ENCODE data around the gene ASTN1. TPM values are rescaled to one million over a fixed set of nuclear protein-coding genes. Genes with fewer than 3 reads are reported as not detected.

ASTN1 gene
- 1.4 TPM for polyA plus RNA-seq (2013, experiment 1 of 2)
- polyA plus RNA-seq (2013, experiment 2 of 2): 0.91 TPM

GRCh38 chr1:177164380-177165068 is at the start of gene ASTN1:
Gene ASTN1 (minus strand): TSS chr1:177164712. CDS start chr1:177164676, 36 bp downstream.
- no peak within 1 kb of the TSS for H3K27ac ChIP-seq (ENCODE audit: low read depth, low read length, severe bottlenecking)
- H3K36me3 ChIP-seq (ENCODE audit: control insufficient read depth, insufficient read depth, low read length): no peaks in the 10 kb centered on the region
- H3K4me3 ChIP-seq (ENCODE audit: extremely low read depth, insufficient read depth, low read length, poor library complexity, severe bottlenecking): peak within 1 kb of the TSS; percentile 31
- WGBS, 2 experiments (ENCODE audit: insufficient coverage in 2 of 2): 0% methylated on average over 25 to 39 of the region's 49 CpGs
- no peaks in the 10 kb centered on the region for H3K4me1 ChIP-seq (ENCODE audit: control insufficient read depth, insufficient read depth, low read length, poor library complexity, severe bottlenecking)
- H3K9me3 ChIP-seq (ENCODE audit: control insufficient read depth, low read length): no peaks in the 10 kb centered on the region

DNA sequence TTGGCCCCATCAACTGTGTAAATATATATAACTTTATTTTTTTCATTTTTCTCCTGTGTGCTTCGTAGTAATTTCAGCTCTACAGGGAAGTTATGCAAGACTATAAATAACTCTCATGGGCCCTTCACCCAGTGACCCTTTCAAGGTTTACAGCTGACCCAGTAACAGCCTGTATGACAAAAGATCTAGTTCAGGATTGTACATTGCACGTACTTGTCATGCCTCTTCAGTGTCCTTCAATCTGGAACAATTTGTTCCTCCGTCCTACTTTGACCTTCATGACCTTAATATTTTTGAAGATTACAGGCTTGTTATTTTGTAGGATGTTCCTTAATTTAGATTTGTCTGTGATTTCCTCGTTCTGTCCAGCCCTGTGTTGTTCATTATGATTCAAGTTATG is 46.7 kb upstream of the ASTN1 start:
- no peaks in the 10 kb centered on the region for H3K4me1 ChIP-seq (ENCODE audit: control insufficient read depth, insufficient read depth, low read length, poor library complexity, severe bottlenecking)
- no peaks in the 10 kb centered on the region for H3K36me3 ChIP-seq (ENCODE audit: control insufficient read depth, insufficient read depth, low read length)
- H3K27ac ChIP-seq (ENCODE audit: low read depth, low read length, severe bottlenecking): no peak overlapping the region
- H3K4me3 ChIP-seq (ENCODE audit: extremely low read depth, insufficient read depth, low read length, poor library complexity, severe bottlenecking): no peak overlapping the region
- no peaks in the 10 kb centered on the region for H3K9me3 ChIP-seq (ENCODE audit: control insufficient read depth, low read length)
- 73 to 86% methylated on average over 2 to 3 of the region's 4 CpGs for WGBS, 2 experiments (ENCODE audit: insufficient coverage in 2 of 2)

GRCh38 chr1:177210071-177210470 is 45.6 kb upstream of the ASTN1 start:
- no peak overlapping the region for H3K27ac ChIP-seq (ENCODE audit: low read depth, low read length, severe bottlenecking)
- no peak overlapping the region for H3K4me3 ChIP-seq (ENCODE audit: extremely low read depth, insufficient read depth, low read length, poor library complexity, severe bottlenecking)
- no peaks in the 10 kb centered on the region for H3K36me3 ChIP-seq (ENCODE audit: control insufficient read depth, insufficient read depth, low read length)
- no peaks in the 10 kb centered on the region for H3K4me1 ChIP-seq (ENCODE audit: control insufficient read depth, insufficient read depth, low read length, poor library complexity, severe bottlenecking)
- no peaks in the 10 kb centered on the region for H3K9me3 ChIP-seq (ENCODE audit: control insufficient read depth, low read length)

DNA sequence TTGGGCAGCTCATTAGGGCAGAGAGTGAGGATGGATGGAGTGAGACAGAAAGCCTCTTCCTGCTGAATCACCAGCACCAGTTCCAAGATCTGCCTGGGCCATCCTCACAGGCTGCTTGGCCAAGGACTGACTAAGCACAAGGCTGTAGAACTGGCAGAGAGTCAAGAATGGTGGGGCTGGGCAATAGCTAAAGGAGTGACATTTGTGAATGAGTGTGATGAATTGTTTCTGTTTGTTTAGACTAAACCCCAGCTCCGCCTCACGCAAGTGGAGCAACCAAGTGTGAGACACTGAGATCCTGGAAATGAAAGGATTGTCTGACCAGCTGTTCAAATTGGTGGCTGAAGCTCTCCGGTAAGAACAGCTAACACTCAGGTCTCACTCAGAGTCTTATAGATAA is 44.8 kb upstream of the ASTN1 start:
- 94 to 100% methylated on average over 1 to 2 of the region's 3 CpGs for WGBS, 2 experiments (ENCODE audit: insufficient coverage in 2 of 2)
- no peaks in the 10 kb centered on the region for H3K4me1 ChIP-seq (ENCODE audit: control insufficient read depth, insufficient read depth, low read length, poor library complexity, severe bottlenecking)
- no peaks in the 10 kb centered on the region for H3K36me3 ChIP-seq (ENCODE audit: control insufficient read depth, insufficient read depth, low read length)
- no peak overlapping the region for H3K27ac ChIP-seq (ENCODE audit: low read depth, low read length, severe bottlenecking)
- no peaks in the 10 kb centered on the region for H3K9me3 ChIP-seq (ENCODE audit: control insufficient read depth, low read length)
- no peak overlapping the region for H3K4me3 ChIP-seq (ENCODE audit: extremely low read depth, insufficient read depth, low read length, poor library complexity, severe bottlenecking)

DNA sequence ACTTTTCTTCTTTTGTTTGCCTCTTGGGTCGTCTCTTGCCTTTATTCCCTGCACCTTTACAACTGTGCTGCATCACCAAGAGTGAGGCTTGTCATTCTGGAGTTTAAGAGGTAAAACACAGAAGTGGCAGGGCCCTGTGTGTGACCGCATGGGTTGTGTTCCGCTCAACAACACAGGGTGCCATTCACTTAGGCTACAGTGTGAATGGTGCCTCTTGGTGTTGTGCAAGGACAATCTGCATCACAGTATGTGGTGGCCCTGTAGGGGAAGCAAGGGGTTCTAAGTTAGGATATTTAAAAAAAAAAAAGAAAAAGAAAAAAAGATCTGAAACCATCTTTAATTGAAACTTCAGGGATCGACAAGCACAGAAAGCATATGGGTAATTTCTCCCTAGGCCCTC is 44.4 kb upstream of the ASTN1 start:
- Histone ChIP-seq H3K9me3 (ENCODE audit: control insufficient read depth, low read length) (no peaks in the 10 kb centered on the region), H3K36me3 (ENCODE audit: control insufficient read depth, insufficient read depth, low read length) (no peaks in the 10 kb centered on the region), H3K4me3 (ENCODE audit: extremely low read depth, insufficient read depth, low read length, poor library complexity, severe bottlenecking) (no peak overlapping the region), H3K4me1 (ENCODE audit: control insufficient read depth, insufficient read depth, low read length, poor library complexity, severe bottlenecking) (no peaks in the 10 kb centered on the region), H3K27ac (ENCODE audit: low read depth, low read length, severe bottlenecking) (no peak overlapping the region)
- 58% methylated on average over 3 of the region's 4 CpGs for WGBS, 2 experiments (ENCODE audit: insufficient coverage in 2 of 2)

DNA sequence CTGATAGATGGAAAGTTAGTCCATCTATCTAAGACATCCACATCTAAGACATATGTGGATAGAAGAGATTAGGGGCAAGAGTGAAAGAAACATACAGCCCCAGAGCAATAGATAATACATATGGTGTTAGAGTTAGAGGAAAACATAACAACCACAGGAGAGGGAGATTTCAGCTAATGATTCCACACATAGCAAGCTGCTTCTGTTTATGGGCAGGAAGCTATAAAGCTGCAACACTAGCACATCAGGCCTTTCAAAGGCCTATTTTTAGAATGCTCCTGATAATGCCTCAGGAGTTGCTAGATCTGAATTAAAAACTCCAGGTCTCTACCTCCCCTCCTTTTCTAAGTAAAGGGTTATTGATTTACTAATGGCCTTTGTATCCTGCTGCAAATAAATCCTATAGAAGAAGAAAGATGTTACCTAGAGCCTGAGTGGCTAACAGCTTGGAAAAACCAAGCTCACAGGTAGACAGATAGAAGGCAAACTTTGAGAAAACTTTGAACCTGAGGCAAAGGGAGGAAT is 42.4 kb upstream of the ASTN1 start:
- no peaks in the 10 kb centered on the region for H3K36me3 ChIP-seq (ENCODE audit: control insufficient read depth, insufficient read depth, low read length)
- H3K9me3 ChIP-seq (ENCODE audit: control insufficient read depth, low read length): no peaks in the 10 kb centered on the region
- no peak overlapping the region for H3K27ac ChIP-seq (ENCODE audit: low read depth, low read length, severe bottlenecking)
- H3K4me3 ChIP-seq (ENCODE audit: extremely low read depth, insufficient read depth, low read length, poor library complexity, severe bottlenecking): no peak overlapping the region
- H3K4me1 ChIP-seq (ENCODE audit: control insufficient read depth, insufficient read depth, low read length, poor library complexity, severe bottlenecking): no peaks in the 10 kb centered on the region

GRCh38 chr1:177200290-177200689 is 35.8 kb upstream of the ASTN1 start:
- WGBS, 2 experiments (ENCODE audit: insufficient coverage in 2 of 2): 73 to 79% methylated on average over 3 of the region's 4 CpGs
- H3K36me3 ChIP-seq (ENCODE audit: control insufficient read depth, insufficient read depth, low read length): no peaks in the 10 kb centered on the region
- H3K4me1 ChIP-seq (ENCODE audit: control insufficient read depth, insufficient read depth, low read length, poor library complexity, severe bottlenecking): no peaks in the 10 kb centered on the region
- H3K27ac ChIP-seq (ENCODE audit: low read depth, low read length, severe bottlenecking): no peak overlapping the region
- H3K9me3 ChIP-seq (ENCODE audit: control insufficient read depth, low read length): no peaks in the 10 kb centered on the region
- H3K4me3 ChIP-seq (ENCODE audit: extremely low read depth, insufficient read depth, low read length, poor library complexity, severe bottlenecking): no peak overlapping the region

DNA sequence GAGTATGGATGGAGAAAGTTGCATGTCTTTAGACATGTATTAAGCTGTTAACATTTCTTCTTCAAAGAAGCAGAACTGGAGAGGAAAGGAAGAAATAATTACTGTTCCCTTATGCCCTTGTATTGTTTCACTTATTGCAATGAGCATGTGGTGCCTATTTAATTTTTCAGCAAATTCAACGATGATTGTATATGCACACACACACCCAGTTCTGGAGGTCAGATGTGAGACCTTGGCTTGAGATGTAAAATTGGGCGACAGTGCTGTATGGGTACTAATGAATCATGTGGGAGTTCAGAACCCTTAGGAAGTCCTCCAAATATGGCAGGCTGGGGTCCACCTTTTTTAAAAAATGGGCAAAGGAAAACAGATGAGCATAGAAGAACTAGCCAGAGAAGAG is 33.7 kb upstream of the ASTN1 start:
- Histone ChIP-seq H3K4me1 (ENCODE audit: control insufficient read depth, insufficient read depth, low read length, poor library complexity, severe bottlenecking) (no peaks in the 10 kb centered on the region), H3K36me3 (ENCODE audit: control insufficient read depth, insufficient read depth, low read length) (no peaks in the 10 kb centered on the region), H3K27ac (ENCODE audit: low read depth, low read length, severe bottlenecking) (no peak overlapping the region), H3K9me3 (ENCODE audit: control insufficient read depth, low read length) (no peaks in the 10 kb centered on the region), H3K4me3 (ENCODE audit: extremely low read depth, insufficient read depth, low read length, poor library complexity, severe bottlenecking) (no peak overlapping the region)
- 100% methylated on average over 1 of the region's 2 CpGs; no CpG with 5 or more reads in 1 of the 2 experiments for WGBS, 2 experiments (ENCODE audit: insufficient coverage in 2 of 2)

GRCh38 chr1:177190308-177190970 is 25.9 kb upstream of the ASTN1 start:
- H3K4me1 ChIP-seq (ENCODE audit: control insufficient read depth, insufficient read depth, low read length, poor library complexity, severe bottlenecking): no peaks in the 10 kb centered on the region
- WGBS, 2 experiments (ENCODE audit: insufficient coverage in 2 of 2): 88 to 100% methylated on average over 1 of the region's 3 CpGs
- H3K36me3 ChIP-seq (ENCODE audit: control insufficient read depth, insufficient read depth, low read length): no peaks in the 10 kb centered on the region
- no peak overlapping the region for H3K27ac ChIP-seq (ENCODE audit: low read depth, low read length, severe bottlenecking)
- no peaks in the 10 kb centered on the region for H3K9me3 ChIP-seq (ENCODE audit: control insufficient read depth, low read length)
- H3K4me3 ChIP-seq (ENCODE audit: extremely low read depth, insufficient read depth, low read length, poor library complexity, severe bottlenecking): no peak overlapping the region

DNA sequence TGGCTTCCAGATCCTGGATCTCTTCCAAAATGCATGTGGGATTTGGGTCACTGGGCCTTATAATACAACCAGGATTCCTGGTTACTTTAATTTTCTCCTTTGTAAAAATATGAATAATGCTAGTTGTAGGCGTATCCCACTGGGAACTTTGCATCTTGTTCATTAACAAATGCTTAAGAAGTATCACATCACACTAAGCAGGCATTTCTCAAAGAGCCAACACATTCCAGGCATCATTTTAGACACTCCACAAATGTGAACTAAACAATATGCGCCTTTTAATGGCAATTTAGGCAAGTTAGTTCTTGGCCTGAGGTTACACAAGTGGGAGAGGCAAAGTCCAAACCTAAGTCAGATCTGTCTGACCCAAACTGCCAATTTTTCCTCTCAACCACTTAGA is 22.1 kb upstream of the ASTN1 start:
- no peak overlapping the region for H3K4me3 ChIP-seq (ENCODE audit: extremely low read depth, insufficient read depth, low read length, poor library complexity, severe bottlenecking)
- no peak overlapping the region for H3K27ac ChIP-seq (ENCODE audit: low read depth, low read length, severe bottlenecking)
- H3K9me3 ChIP-seq (ENCODE audit: control insufficient read depth, low read length): no peaks in the 10 kb centered on the region
- WGBS, 2 experiments (ENCODE audit: insufficient coverage in 2 of 2): no CpG with 5 or more reads among the region's 2 CpGs
- no peaks in the 10 kb centered on the region for H3K4me1 ChIP-seq (ENCODE audit: control insufficient read depth, insufficient read depth, low read length, poor library complexity, severe bottlenecking)
- H3K36me3 ChIP-seq (ENCODE audit: control insufficient read depth, insufficient read depth, low read length): no peaks in the 10 kb centered on the region

DNA sequence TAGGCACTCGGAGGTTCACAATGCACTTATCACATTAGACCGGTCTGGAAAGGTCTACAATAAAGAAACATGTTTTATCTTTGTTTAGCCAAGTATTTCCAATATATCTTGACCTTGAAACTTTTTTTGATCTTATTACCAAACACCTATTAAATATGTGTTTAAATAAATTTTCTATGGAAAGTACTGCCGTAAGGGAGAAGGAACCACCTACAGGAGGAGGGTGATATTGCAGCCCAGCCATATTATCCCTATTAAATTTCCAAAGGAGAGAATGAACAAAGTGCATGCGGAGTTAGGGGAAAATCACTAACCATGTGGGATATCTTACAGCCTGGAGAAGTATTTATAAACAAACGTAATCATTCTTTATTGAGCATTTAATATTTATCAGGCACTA is 20.7 kb upstream of the ASTN1 start:
- Histone ChIP-seq H3K4me3 (ENCODE audit: extremely low read depth, insufficient read depth, low read length, poor library complexity, severe bottlenecking) (no peak overlapping the region), H3K27ac (ENCODE audit: low read depth, low read length, severe bottlenecking) (no peak overlapping the region), H3K36me3 (ENCODE audit: control insufficient read depth, insufficient read depth, low read length) (no peaks in the 10 kb centered on the region), H3K4me1 (ENCODE audit: control insufficient read depth, insufficient read depth, low read length, poor library complexity, severe bottlenecking) (no peaks in the 10 kb centered on the region), H3K9me3 (ENCODE audit: control insufficient read depth, low read length) (no peaks in the 10 kb centered on the region)
- no CpG with 5 or more reads among the region's 5 CpGs for WGBS, 2 experiments (ENCODE audit: insufficient coverage in 2 of 2)

Data from mesodermal cell (in vitro differentiated cells).